GM19452 (cell line): ENCODE measurements around the gene ANK2.

ENCODE experiments used
- ATAC-seq: cut with Tn5 transposase; IDR thresholded peaks from one replicate; pipeline ENCODE4 v1.9.1; 2021; ENCODE audit not compliant: unreplicated experiment

Gene ANK2

DNA sequence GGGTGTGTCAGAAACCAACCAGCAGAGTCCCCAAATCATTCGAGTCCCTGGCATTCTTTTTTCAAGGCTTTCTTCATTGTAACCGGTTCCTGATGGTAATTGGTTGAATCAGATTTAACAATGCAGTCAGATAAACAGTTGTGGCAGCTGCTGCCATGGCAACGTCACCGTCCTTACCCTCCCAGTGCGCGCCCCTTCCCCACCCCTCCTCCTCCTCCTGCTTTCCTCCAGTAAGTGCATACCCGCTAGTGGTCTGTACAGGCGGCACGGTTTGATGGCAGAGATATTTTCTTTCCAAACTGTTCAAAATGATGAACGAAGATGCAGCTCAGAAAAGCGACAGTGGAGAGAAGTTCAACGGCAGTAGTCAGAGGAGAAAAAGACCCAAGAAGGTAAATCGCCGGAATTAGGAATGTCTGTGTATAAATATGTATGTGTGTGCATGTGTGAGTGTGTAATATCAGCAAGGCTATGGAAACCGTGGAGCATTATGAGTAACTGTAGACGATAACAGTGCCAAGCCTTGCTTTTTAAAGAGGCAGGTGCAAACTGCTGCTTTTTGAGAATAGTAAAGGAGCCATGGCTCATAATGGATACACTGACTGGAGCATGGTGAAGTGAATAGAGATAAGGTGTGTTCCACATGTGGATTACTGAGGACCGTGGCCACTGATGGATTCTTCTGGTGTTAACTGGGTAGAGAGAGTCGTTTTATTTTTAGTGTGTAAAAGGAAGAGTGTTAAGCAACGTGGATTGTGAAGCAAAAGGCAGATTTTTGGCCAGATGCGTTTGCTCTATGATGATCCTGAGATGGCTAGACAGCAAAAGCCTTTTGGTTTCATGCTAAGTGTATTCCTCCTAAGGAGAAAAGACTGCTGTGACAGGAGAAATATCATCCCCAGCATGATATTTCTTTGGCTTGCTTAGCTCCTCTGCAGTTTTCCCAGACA is at the start of gene ANK2:
Gene ANK2, plus strand, starts transcription at position 233 of the 950 bp plus-strand sequence. Its CDS starts 76 bp downstream, at position 309.
- no peak for ATAC-seq

DNA sequence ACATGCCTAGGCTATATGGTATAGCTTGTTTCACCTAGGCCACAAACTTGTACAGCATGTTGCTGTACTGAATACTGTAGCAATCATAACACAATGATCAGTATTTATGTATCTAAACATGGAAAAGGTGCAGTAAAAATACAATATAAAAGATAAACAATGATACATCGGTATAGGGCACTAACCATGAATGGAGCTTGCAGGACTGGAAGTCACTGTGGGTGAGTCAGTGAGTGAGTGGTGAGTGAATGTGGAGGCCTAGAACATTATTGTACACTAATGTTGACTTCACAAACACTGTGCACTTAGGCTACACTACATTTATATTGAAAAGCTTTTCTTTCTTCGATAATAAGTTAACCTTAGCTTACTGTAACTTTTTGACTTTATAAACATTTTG is 45.6 kb upstream of the ANK2 start:
- ATAC-seq: no peak

DNA sequence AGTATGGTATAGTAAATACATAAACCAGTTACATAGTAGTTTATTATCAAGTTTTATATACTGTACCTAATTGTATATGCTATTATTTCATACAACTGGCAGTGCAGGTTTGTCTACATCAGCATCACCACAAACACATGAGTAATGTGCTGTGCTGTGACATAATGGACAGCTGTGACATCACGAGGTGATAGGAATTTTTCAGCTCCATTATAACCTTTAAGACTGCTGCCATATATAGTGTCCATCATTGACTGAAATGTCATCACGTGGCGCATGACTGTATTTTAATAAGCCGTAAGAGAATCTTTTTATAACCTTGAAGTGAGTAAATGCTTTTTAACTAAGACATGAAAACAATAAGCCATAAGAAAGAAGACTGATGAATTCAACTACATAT is 44.8 kb upstream of the ANK2 start:
- no peak for ATAC-seq

DNA sequence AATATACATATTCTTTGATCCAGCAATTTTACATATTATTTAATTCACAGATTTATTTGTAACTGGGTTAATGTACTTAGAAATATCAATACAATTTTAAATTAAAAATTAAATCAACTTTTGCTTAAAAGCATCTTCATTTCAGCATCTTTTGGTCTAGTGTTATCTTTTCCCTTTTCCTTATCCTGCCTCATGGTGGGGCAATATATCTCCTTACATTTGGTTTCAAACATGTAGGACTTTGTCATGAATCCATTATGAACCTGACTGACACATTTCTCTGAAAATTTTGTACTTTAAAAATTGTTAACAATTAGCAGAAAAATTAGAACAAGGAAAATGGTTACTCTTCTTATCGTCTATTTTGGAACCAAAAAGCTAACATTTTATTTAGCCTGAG is 42.8 kb upstream of the ANK2 start:
- ATAC-seq: no peak

DNA sequence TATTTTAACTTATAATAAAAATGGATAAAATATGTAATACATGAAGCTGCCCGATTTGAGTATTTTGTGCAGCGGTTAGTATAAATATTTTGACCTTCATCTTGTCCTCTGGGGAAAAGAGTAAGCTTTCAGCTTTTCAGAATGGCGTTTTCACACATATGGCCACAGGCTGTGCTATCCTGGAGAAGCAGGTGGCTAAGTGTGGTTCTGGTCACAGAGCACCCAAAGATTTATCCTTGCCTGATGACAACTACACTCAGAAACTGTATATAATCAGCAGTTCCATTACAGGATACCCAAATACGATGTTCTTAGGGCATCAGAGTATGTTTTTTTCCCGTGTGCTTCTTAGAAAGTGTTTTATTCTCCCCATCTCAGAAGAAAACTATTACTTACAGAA is 42.3 kb upstream of the ANK2 start:
- no peak for ATAC-seq

DNA sequence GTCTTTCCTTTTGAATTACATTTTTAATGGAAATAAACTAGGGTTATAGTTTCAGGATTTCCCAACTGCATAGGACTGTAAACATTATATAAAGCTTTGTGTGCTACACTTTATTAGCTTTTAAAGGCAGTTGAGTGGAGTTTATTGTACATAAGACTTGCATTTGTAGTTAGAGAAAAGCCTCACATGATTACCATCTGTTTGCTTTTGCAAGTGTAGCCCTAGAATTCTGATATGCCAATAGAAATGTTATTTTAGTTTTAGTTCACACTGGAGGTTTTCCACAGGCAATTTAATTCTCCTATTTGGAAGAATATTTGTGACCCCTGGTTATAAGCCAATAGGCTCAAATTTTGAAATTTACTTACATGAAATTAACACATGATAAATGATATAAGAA is 41.3 kb upstream of the ANK2 start:
- no peak for ATAC-seq

DNA sequence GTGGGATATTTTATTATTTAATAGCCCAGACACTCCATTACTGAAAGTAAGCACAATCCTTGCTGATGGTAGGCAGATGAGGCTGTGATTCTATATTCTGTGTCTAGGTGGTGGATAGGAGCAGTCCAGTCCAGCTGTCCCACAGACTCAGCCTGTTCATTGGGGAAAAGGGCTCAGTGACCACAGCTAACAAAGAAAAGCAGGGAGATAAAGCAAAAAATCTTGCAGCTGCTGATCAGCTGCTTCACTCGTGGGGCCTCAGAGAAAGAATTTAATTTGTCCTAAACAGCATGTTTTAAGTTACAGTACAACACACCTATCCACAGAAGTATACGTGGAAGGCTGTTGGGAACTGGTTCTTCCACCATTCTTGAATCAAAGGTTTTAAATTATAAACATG is 40.7 kb upstream of the ANK2 start:
- no peak for ATAC-seq

DNA sequence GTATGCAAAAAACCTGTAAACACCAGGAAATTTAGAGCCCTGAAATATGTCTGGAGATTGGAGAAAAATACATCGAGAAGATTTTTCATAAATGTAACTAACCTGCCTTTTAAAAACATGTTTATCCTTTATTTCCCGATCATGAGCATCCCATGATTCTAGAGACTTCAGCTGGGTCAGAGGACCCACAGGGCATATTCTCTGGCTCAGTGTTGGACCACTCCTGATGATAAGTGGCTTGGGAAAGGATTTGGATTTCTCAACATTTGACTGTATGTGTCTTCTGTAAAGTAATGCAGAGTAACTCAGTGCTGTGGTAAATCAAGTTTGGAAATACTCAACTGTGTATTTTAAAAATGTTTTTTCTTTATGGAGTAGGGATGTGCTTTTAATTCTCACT is 40.0 kb upstream of the ANK2 start:
- ATAC-seq: no peak

DNA sequence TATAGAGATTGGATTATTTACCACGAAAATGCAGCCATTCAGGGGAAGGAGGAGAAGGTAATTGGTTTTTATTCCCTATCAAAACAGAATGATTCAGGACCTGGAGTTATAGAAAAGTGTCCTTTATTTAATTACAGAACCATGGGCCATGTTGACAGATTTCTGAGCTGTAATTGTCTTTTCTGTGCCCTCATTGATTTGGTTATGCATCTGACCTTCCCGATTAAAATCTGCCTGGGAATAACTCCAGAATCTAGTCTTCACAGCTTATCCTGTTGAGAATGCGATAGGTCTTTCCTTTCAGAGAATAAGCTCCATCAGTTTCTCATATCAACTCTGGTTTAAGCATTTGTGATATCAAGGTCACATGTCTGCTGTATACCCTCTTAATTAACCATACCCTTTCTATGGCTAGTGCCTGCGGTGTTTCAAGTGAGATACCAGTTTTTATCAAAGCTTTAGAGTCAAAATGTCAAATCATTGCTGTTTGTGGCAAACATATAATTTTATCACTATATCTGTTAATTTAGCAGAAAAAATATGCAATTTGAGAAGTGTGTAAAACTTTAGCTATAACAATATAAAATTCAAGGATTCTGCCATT is 37.2 kb upstream of the ANK2 start:
- no peak for ATAC-seq

DNA sequence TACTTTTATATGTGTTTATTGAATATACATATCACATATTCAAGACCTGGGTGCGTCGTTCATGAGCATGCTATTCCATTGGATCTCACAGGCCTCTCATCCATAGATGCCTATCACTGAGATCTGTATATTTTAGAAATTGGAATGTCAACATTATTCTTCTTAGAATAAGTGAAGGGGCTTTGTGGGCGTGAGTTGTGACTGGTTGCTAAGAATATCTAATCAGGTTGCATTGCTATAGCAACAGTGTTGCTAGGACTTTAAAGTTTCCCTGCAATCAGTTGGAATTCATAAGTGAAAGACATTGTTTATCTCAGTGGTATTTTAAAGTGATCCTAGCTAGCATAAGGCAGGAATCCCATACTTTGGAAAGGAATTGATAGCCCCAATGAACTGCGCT is 36.7 kb upstream of the ANK2 start:
- no peak for ATAC-seq

DNA sequence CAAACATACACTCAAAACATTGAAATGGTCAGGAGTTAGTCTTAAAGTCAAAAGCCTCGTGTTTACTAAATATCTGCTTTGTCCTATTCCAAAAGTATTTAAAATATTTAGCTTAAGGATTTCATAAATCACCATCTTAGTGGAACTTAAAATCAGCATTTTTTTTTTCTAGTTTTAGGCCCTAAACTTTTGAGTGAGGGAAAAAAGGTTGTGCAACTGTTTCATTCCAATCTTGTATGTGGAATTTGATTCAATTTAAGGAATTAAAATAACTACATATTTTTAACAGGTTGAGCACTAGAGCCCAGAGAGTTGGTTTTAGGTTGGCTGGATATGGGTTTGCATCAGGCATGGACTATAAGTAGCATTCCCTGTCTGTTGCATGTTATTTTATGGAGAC is 35.7 kb upstream of the ANK2 start:
- ATAC-seq: no peak

DNA sequence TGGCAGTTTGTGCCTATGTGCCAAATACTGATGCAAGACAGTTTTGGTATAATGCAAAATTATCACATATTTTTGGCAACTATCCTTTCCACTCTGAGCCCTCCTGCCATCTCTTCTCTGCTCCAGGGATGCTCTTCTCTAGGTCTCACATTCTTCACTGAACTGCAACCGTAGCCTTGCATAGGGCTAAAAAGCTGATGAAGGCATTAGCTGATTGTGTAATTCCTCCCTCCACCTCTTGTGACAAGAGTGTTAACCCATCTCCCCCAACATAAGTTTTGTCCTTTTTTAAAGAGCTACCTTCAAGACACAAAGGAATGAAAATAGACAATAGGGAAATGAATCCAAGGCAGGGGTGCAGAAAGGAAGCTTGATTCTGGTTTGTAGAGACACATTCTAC is 33.1 kb upstream of the ANK2 start:
- no peak for ATAC-seq

DNA sequence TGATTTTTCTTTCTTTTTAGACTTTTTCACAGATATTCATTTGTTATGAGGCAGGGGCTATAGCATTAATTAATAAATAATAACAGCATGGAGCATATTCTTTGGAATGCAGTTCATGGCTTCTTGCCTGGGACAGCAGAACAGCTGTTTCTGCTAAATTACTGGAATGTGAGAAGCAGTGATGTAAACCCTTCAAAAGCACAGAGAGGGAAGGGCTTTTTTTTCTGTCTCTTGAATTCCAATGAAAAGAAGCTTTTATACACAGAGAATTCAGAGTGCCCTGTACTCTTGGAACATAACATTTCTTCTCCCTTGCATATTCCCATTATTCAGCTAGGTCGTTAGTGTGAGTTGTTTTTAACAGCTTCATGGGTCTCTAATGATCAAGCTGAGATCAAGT is 28.5 kb upstream of the ANK2 start:
- ATAC-seq: no peak

DNA sequence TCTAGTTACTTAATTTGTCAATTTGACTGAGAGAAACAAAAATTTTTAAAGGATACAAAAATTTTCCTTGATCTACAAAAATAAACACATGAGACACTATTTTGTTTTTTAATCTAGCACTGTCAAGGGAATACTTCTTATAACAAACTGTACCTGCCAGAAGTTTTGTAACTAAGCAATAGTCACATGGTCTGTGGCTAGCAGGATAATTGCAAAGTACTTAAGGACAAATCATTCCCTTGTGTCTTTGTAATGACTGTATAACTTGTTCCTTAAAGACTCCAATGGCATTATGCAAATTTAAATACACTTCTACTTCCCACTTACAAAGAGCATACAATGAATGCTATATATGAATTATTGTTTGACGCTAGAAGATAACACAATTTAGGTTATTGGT is 25.1 kb upstream of the ANK2 start:
- no peak for ATAC-seq

DNA sequence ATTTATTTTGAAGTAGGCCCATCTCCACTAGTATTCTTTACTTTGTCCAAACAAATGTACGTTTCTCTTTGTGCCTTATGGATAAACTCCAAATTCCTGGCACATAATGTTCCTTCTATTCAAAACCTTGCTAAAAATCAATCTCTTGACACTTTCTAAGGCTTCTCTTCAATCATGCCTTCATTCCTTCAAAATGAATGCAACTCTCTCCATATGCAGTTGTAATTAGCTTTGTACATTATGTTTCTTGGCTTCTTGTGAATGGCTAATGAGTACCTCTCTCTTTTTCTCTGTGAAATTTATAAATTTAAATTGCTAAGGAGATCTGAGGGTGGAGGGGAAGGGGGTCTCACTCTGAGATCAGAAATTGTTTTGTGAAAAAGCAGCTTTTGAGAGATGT is 24.0 kb upstream of the ANK2 start:
- no peak for ATAC-seq

DNA sequence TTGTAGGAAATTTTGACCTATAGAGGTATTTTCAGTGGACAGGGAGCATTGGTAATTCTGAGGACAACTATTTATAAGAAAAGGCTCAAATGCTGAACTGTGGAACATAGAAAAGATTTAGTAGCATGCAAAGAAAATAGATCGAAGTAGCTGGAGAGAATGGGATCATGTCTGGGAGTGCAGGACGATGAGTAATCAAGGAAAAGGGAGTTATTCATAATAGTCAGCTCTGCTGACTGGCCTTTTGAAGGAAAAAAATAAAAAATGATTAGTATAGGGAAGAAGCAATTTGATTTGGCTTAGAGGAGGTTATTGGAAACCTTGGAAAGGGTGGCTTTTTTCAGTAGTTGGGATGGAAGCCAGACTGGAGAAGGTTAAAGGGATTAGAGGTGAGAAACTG is 22.9 kb upstream of the ANK2 start:
- no peak for ATAC-seq

DNA sequence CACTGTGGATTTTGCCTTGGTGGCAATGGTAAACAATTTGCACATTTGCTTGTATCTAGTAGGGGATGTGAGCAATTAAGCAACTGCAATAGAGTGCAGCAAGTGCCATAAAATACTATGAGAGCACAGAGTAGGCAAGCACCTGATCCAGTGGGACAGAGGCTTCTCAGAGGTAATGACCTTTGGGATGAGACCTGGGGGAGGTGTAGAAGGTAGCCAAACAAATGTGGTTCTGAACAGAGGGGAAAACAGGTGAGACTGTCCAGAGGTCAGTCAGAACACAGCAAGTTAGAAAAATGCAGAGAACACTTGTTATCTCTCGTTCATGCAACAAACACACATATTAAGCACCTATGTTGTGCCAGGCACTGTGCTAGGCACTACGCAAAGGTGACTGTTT is 21.4 kb upstream of the ANK2 start:
- ATAC-seq: no peak

DNA sequence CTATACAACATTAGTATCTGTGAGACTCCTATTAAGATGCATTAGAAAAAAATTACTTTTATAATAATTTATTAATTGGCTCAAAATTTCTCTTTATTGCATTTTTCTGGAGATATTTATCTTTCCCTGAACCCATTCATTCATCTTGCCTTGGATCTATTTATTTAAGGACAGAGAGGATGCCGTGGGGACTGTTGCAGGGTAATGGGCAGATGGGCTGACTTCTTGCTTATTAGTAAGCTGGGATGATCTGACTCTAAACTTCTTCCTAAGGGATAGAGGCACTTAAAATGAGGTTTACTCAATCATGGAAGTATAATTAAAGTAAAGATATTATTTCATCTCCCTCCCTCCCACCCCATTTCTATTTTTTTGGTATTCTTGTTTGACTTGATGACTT is 18.2 kb upstream of the ANK2 start:
- no peak for ATAC-seq

DNA sequence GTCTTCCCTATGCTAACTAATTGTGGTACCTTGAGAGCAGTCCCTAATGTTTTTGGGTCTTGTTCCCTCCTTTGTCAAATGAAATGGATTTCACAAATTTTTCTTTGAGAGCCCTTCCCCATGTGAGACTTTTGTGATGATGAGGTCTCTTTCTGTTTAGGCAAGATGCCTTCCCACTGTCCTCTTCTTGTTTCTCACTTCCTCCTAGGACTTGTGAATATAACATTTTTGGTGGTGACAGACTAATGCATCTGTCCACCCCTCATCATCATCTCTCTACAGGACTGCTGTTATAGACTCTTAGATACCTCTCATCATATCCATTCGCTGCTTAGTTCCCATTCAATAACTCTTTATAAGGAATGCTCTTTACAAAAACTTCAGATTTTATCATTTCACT is 8.7 kb upstream of the ANK2 start:
- peak; percentile 61 for ATAC-seq

DNA sequence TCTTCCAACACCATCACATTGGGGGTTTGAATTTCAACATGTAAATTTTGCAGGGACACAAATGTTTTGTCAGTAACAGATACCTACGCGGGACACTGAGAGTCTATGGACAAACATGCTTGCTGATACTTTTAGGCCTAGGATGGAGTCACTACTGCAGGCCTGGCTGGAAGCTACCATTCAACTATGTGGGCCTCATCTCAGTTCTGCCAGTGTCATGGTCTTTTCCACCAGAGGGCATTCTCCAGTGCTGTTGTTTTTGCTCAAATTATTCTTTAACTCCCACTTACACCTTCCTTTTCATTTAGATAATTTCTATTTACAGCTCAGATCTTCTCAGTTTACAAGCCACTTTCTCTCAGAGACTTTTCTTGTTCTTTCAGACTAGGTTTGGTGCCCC is 7.0 kb upstream of the ANK2 start:
- no peak for ATAC-seq

DNA sequence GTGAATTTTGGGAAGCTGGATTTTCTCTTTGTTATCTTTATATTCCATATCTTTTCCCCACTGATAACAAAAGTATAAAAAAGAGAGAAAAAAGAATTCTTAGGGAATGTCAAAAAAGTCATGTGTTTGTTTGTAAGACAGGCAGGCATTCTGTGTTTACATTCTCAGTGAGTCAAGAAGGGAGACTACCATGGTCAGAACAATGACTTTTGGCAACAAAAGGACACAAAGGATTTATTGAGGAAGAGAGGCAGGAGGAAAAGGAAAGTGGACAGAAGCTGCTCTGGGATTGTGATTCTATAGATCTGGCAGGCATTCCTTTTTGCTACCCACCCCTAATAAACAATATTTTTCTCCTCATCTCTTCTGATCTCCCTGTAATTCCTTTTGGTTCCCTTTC is 5.9 kb upstream of the ANK2 start:
- ATAC-seq: no peak

DNA sequence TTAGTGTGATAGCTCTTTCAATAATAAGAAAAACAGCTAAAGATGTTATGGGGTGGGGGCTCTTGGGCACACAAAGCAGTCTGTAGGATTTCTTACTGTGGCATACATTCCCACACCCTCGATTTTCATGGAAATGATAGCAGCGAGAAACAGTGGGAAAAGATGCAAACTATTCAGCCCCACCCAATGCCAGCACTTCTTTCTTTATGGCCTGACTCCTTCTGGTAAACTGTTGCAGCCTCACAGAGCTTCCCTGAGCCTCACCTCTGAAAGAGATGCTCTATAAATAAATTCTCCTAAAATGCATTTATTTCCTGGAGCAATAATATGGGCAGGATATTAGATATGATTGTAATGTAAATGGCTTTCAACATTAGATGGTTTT is 910 bp downstream of the ANK2 start:
- no peak for ATAC-seq

DNA sequence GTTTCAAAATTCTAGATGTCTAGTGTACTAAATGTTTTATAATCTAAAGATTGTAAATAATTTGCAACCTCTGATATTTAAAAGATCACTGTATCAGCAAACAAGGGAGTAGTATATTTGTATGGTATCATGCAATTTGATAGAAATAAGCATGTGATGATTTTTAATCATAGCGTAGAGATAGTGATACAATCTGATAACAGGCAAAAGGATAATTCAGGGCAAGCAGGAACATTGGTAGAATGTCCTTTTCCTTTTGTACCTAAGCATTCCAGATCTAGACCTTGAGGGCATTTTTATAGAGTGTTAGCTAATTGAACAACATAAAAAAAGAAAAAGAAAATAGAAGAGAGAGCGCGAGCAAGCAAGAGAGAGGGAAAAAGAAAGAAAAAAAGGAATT is 1.4 kb downstream of the ANK2 start:
- no peak for ATAC-seq
